ENCODE data around the gene TEKTIP1.
"Not testable (repeated sequence)": the region's sequence is repeated elsewhere in the genome, so short reads cannot be mapped to it uniquely, and the experiment has no call there.

The TEKTIP1 gene

GRCh38 chr19:3524078-3524842, 14.7 kb upstream of the TEKTIP1 start:
- no peak for DNase-seq

- DNase-seq: no peak
Measured at GRCh38 chr19:3524904-3525451, 14.0 kb upstream of the TEKTIP1 start.

DNA sequence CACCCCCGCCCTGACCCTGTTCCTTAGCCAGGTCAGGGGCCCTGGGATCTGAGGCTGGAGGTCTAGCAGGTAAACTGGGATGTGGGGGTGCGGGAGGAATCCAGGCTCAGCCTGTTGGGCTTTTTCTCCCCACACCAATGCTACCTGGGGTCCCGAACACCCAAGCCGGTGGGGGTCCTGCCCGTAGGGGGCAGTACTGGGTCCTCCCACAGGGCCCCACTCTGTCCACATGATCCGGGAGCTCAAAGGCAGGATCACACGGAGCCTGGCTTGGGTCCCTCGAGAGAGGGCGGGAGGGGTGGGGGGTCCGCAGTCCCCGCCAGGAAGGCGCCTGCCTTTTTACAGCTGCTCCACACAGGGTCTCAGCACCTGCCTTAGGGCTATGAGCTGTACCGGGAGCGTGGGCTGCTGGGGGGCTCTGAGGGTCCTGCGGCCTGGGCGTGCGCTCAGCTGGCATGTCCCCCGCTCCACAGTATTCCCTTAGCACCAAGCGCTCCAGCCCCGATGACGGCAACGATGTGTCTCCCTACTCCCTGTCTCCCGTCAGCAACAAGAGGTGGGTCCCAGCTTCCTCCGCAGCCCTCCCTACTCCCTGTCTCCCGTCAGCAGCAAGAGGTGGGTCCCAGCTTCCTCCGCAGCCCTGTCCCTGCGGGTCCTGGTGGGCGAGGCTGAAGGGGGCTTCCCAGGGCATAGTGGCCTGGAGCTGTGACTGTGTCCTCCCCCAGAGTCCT, 12.3 kb upstream of the TEKTIP1 start:
- DNase-seq: no peak

- no peak for DNase-seq
Measured at GRCh38 chr19:3527238-3527910, 11.6 kb upstream of the TEKTIP1 start.

DNA sequence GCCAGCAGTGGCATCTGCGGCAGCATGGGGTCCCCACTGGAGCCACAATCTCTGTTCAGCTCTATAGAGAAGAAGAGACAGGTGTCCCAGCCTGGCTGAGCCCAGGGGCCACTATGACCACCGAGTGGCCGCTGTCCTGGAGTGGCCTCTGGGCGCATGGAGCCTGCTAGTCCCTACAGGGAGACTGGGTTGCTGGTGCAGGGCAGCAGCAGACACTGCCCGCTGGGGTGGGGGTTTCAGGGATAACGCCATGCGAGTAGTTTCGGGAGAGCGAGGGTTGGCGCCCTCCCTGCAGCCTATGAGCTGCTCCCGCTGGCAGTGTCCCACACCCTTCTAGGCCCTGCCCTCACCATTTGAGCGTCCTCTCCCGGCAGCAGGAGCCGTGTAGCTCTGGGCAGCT, 10.9 kb upstream of the TEKTIP1 start:
- no peak for DNase-seq

GRCh38 chr19:3528539-3529211, 10.3 kb upstream of the TEKTIP1 start:
- no peak for DNase-seq

DNA sequence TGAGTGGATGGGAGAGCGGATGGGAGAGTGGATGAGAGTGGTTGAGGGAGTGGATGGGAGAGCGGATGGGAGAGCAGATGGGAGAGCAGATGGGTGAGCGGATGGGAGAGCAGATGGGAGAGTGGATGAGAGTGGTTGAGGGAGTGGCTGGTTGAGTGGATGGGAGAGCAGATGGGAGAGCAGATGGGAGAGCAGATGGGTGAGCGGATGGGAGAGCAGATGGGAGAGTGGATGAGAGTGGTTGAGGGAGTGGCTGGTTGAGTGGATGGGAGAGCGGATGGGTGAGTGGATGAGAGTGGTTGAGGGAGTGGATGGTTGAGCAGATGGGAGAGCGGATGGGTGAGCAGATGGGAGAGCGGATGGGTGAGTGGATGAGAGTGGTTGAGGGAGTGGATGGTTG, 9.7 kb upstream of the TEKTIP1 start:
- not testable (repeated sequence) for DNase-seq

- no peak for DNase-seq
Measured at GRCh38 chr19:3530389-3530788, 8.6 kb upstream of the TEKTIP1 start.

- DNase-seq: no peak
Measured at GRCh38 chr19:3531716-3532115, 7.3 kb upstream of the TEKTIP1 start.

GRCh38 chr19:3532154-3532786, 6.7 kb upstream of the TEKTIP1 start:
- no peak for DNase-seq

- no peak for DNase-seq
Measured at GRCh38 chr19:3533033-3533432, 5.9 kb upstream of the TEKTIP1 start.

DNA sequence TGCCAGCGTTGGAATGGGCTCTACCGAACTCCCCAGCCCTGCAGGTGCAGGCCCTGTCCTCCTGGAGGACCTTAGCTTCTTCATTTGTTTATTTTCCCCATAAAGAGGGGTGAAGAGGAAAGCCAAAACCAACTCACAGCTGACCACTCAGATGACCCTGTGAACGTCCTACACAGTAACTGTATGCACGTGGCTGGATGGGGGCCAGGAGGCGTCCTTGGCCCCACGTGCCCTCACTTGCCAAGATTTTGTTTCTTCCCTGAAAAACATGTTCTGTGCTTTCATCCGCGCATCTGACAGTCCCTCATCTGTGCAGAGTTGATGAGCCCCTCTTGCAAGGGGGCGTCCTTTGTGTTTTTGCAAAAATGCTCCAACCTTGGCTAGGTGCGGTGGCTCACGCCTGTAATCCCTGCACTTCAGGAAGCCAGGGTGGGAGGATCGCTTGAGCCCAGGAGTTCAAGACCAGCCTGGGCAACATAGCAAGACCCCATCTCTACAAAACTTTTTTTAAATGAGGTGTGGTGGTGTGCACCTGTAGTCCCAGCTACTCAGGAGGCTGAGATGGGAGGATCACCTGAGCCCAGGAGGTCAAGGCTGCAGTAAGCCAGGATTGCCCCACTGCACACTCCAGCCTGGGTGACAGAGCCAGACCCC, 5.3 kb upstream of the TEKTIP1 start:
- no peak for DNase-seq

DNA sequence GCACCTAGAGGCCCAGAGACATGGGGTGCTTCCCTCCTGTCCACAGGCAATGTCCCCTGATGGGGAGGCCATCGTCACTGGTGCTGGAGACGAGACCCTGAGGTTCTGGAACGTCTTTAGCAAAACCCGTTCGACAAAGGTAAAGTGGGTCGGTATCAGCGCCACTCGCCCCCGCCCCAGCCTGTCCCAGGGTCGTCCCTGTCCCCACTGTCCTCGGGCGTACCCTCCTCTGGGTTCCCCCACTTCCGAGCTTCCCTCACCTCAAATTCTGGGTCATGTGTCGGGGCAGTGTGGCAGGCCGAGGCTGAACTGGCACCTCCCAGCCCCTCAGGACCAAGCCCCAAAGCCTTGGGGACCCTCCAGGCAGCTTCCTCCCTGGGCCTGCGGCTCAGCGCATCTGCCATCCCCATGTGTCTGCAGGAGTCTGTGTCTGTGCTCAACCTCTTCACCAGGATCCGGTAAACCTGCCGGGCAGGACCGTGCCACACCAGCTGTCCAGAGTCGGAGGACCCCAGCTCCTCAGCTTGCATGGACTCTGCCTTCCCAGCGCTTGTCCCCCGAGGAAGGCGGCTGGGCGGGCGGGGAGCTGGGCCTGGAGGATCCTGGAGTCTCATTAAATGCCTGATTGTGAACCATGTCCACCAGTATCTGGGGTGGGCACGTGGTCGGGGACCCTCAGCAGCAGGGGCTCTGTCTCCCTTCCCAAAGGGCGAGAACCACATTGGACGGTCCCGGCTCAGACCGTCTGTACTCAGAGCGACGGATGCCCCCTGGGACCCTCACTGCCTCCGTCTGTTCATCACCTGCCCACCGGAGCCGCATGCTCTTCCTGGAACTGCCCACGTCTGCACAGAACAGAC, 4.4 kb upstream of the TEKTIP1 start:
- DNase-seq: no peak

DNA sequence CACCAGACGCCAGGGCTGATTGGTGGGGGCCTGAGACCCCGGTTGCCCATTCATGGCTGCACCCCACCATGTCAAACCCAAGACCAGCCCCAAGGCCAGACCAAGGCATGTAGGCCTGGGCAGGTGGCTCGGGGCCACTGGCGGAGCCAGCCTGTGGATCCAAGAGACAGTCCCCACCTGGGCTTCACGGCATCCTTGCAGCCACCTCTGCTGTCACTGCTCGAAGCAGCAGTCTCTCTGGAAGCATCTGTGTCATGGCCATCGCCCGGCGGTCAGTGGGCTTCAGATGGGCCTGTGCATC, 3.8 kb upstream of the TEKTIP1 start:
- DNase-seq: no peak

GRCh38 chr19:3535563-3535965, 3.4 kb upstream of the TEKTIP1 start:
- DNase-seq: no peak

DNA sequence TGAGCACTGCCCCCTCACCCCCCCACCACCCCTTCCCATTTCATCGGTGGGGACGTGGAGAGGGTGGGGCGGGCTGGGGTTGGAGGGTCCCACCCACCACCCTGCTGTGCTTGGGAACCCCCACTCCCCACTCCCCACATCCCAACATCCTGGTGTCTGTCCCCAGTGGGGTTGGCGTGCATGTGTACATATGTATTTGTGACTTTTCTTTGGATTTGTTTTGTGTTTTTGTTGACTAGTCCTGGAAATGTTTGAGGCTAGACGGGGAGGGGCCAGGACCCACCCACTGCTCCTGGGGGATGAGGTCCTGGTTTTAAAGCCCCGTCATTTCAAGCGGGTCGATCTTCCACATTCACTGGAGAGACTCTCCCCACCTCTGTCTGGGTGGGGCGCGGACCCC, 3.0 kb upstream of the TEKTIP1 start:
- no peak for DNase-seq

DNA sequence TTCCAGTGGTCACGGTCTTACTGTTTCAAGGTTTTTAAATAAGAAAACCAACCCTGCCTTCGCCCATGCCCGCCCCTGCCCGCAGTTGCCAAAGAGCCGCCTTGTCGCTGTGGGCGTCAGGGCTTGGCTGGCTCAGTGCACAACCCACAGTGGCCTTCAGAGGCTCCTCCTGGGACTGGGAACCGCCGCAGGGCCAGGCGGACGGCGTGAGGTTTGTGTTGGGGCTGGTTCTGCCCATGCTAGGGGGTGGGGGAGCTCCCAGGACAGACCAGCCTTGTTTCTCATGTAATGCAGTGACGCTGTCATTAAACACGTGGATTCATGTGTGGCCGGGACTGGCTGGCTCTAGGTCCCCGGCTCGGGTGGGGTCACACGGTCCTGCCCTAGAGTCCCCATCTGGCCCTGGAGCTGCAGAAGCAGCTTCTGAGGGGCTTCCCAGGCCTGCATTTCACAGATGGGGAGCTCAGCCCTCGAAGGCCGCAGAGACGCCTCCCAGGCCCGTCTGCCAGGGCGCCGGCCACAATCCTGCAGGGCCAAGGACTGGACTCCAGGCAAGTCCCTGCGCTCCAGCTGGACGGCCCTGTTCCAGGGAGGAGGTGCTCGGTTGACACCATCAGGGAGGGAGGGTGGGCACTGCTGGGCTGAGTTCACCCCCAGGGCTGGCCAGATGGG, 2.4 kb upstream of the TEKTIP1 start:
- DNase-seq: no peak

GRCh38 chr19:3537101-3537437, 1.9 kb upstream of the TEKTIP1 start:
- DNase-seq: no peak

GRCh38 chr19:3537438-3538240, 1.3 kb upstream of the TEKTIP1 start:
- no peak for DNase-seq
